AG10803 (cell line): ENCODE measurements around the gene LONP1.

Experiments used
- DNase-seq: peaks from one replicate; pipeline ENCODE4 v3.0.0; 2010; ENCODE audit warnings: low read depth
- H3K4me3 ChIP-seq: 2 replicates; pipeline ENCODE4 v1.5.1; 2011; ENCODE audit warnings: mild to moderate bottlenecking, low read length, control low read depth
- CTCF ChIP-seq: conservative IDR thresholded peaks from 2 replicates; pipeline ENCODE4 v1.5.1; 2011; ENCODE audit warnings: mild to moderate bottlenecking, low read length, control low read depth, inconsistent platforms

LONP1 gene

DNA sequence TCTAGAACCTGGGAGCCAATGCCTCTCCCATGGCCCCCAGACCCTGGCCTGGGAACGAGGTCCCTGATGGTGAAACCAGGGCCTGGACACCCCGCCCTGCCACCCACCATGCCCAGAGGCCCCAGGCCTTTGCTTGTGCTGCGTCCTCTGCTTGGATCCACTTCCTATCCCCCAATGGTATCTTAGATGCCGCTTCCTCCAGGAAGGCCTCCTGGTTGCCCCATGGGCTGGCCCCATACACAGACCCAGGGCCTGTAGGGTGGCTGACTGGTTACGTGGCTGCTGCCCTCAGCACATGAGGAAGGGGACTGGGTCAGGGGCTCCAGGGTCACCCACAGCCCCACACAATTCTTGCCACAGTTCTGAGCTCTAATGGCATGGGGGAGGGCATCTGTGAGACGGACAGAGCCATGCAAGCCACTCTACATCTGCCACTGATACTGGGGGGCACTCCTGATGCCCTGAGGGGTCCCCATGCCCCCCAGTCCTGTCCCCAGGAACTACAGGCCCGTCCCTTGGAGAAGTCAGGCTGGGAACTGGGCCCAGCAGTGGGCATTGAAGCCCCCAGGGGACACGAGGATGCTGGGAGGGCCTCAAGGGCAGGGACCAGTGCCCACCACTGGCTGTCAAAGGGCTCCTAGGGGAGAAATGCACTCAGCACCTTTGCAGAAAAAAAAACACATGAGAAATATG lies 24.8 kb downstream of the LONP1 start:
- no peak for DNase-seq
- no peak for TF ChIP-seq CTCF
- H3K4me3 ChIP-seq = no peak overlapping the region

- no peak overlapping the region for H3K4me3 ChIP-seq
- no peak for DNase-seq
- no peak for TF ChIP-seq CTCF
Observed at GRCh38 chr19:5694167-5694955, 25.6 kb downstream of the LONP1 start.

GRCh38 chr19:5693195-5694166 lies 26.5 kb downstream of the LONP1 start:
- H3K4me3 ChIP-seq = no peak overlapping the region

GRCh38 chr19:5692723-5693194 lies 27.2 kb downstream of the LONP1 start:
- DNase-seq = no peak
- TF ChIP-seq CTCF = no peak
- no peak overlapping the region for H3K4me3 ChIP-seq

More at GRCh38 chr19:5693195-5694166, 26.5 kb downstream of the LONP1 start:
- no peak for TF ChIP-seq CTCF
- no peak for DNase-seq

GRCh38 chr19:5691822-5692722 lies 27.9 kb downstream of the LONP1 start:
- TF ChIP-seq CTCF = no peak
- peak overlapping the region; percentile 93 for H3K4me3 ChIP-seq

More at GRCh38 chr19:5691822-5692722, 27.9 kb downstream of the LONP1 start:
- no peak for DNase-seq
